Measurements from ENCODE around the gene ZBTB24. TPM values are rescaled to one million over a fixed set of nuclear protein-coding genes. Genes with fewer than 3 reads are reported as not detected.

The ZBTB24 gene
- total and polyA plus RNA-seq, 2 of the 13 experiments (the other 11 are each of a cell fraction or from before 2014, with no cell fraction given): 1.5 to 6.2 TPM

GRCh38 chr6:109484122-109484521, 1.1 kb upstream of the ZBTB24 start:
- no peak overlapping the region for H3K9ac ChIP-seq (ENCODE audit: insufficient read depth, low read depth, low read length)
- peaks cover 0 to 8% of the 10 kb centered on the region in 2 experiments; a peak in 3 of 5 replicates for H3K36me3 ChIP-seq (replicated peaks in 1 of 2; ENCODE audit: control insufficient read depth in 1 of 2, insufficient read depth in 2 of 2, low read length in 2 of 2)
- no peak overlapping the region for H3K4me2 ChIP-seq (ENCODE audit: low read depth, low read length)
- H3K9me3 ChIP-seq (ENCODE audit: low read length): no peaks in the 10 kb centered on the region
- no TSS peak for BruUV-seq (replicated peaks)
- WGBS (ENCODE audit: low lambda C conversion rate): 64% methylated on average over 3 of the region's 3 CpGs
- H3K79me2 ChIP-seq (ENCODE audit: insufficient read depth, low read length): peaks cover 12% of the 10 kb centered on the region
- intact Hi-C loops (cut with micrococcal nuclease; ENCODE audit: unreplicated experiment) (no loop called here), in situ Hi-C loops (cut with HindIII; ENCODE audit: extremely low pct_ligation_motif_present, low pct_unique_long_range_greater_than_20kb) (no loop called here)
- TF ChIP-seq THAP9 (CRISPR knock-in tag; IDR thresholded peaks at IDR 0.05; ENCODE audit: borderline replicate concordance) (no peak), ZNF432 (CRISPR knock-in tag; IDR thresholded peaks at IDR 0.05; ENCODE audit: borderline replicate concordance) (no peak), SNAPC4 (CRISPR knock-in tag; IDR thresholded peaks at IDR 0.05) (no peak), ZEB1 (IDR thresholded peaks at IDR 0.05; ENCODE audit: insufficient replicate concordance, low read depth) (no peak), HIVEP1 (CRISPR knock-in tag; IDR thresholded peaks at IDR 0.05) (no peak), SUZ12 (IDR thresholded peaks at IDR 0.05; ENCODE audit: low read depth, low read length) (no peak), NR1H2 (CRISPR knock-in tag; IDR thresholded peaks at IDR 0.05; ENCODE audit: borderline replicate concordance, low read depth) (no peak), ZNF253 (CRISPR knock-in tag; IDR thresholded peaks at IDR 0.05; ENCODE audit: borderline replicate concordance) (no peak), ZNF550 (CRISPR knock-in tag; IDR thresholded peaks at IDR 0.05; ENCODE audit: borderline replicate concordance) (no peak), ZNF230 (CRISPR knock-in tag; IDR thresholded peaks at IDR 0.05) (no peak), IKZF4 (CRISPR knock-in tag; IDR thresholded peaks at IDR 0.05; ENCODE audit: borderline replicate concordance, low read depth, not compliant biosample characterization) (no peak), MXD3 (CRISPR knock-in tag; IDR thresholded peaks at IDR 0.05) (no peak), SMAD3 (CRISPR knock-in tag; IDR thresholded peaks at IDR 0.05) (no peak), TEF (CRISPR knock-in tag; IDR thresholded peaks at IDR 0.05) (no peak), PTBP1 (IDR thresholded peaks at IDR 0.05; ENCODE audit: low read depth, low read length, poor library complexity, severe bottlenecking) (no peak), CHD2 (IDR thresholded peaks at IDR 0.05; ENCODE audit: low read depth, low read length) (no peak)
- no peak for DNase-seq (ENCODE audit: low spot score)
- ChIA-PET POLR2A (no interaction called here), CTCF (ENCODE audit: low intra/inter-chr PET ratio, low total read pairs) (no interaction called here)
- H3K27ac ChIP-seq (ENCODE audit: extremely low read length, insufficient read depth, low read length): no peak overlapping the region
- no peak overlapping the region for H3K4me3 ChIP-seq (replicated peaks in 1 of 3; ENCODE audit: insufficient read depth in 1 of 3, low read depth in 2 of 3, low read length in 3 of 3)
- H4K20me1 ChIP-seq (ENCODE audit: insufficient read depth, low read length): no peaks in the 10 kb centered on the region
- no peak for FAIRE-seq
- H3K4me1 ChIP-seq (ENCODE audit: insufficient read depth, low read length): peaks cover 39% of the 10 kb centered on the region
- H2AFZ ChIP-seq (ENCODE audit: low read length): no peak overlapping the region
- ATAC-seq: no peak
- H3K27me3 ChIP-seq (ENCODE audit: control insufficient read depth in 1 of 2, insufficient read depth in 2 of 2, low read length in 2 of 2): 0 out of 5 replicates have a peak, but pooled peaks cover 0 to 4% of the 10 kb centered on the region in 2 experiments
